K562 (cell line): Measurements from ENCODE around the gene PPY. TPM values are rescaled to one million over a fixed set of nuclear protein-coding genes. Genes with fewer than 3 reads are reported as not detected.

Experiments
- ARID3B ChIP-seq: fragments of 250-450 bp; sonication (Bioruptor Pico); IDR thresholded peaks from 2 replicates; pipeline ENCODE4 v1.4.0; 2020; ENCODE audit warnings: borderline replicate concordance
- ATF2 ChIP-seq: sonication (generic); formaldehyde crosslinking; IDR thresholded peaks from 2 replicates; pipeline ENCODE4 v1.8.1; 2022; ENCODE audit warnings: missing genetic modification reagents
- COPS2 ChIP-seq: fragments of 450-650 bp; conservative IDR thresholded peaks from 2 replicates; pipeline ENCODE4 v1.6.1; 2016; ENCODE audit warnings: mild to moderate bottlenecking, moderate library complexity
- CREBBP ChIP-seq: IDR thresholded peaks from one replicate; pipeline ENCODE4 v1.6.1; 2012; ENCODE audit warnings: low read depth, mild to moderate bottlenecking, control low read depth, inconsistent platforms, low read length
- EP300 ChIP-seq: IDR thresholded peaks from 2 replicates; pipeline ENCODE4 v1.6.1; 2012; ENCODE audit warnings: low read length, improper control_type of control experiment
- ERF ChIP-seq: fragments of 450-650 bp; formaldehyde crosslinking; IDR thresholded peaks from 2 replicates; pipeline ENCODE4 v1.4.0; 2020; ENCODE audit warnings: mild to moderate bottlenecking, mixed read lengths
- HMGXB4 ChIP-seq: sonication (generic); formaldehyde crosslinking; IDR thresholded peaks from 2 replicates; pipeline ENCODE4 v1.8.1; 2023; ENCODE audit warnings: mild to moderate bottlenecking, missing genetic modification reagents
- HNRNPLL ChIP-seq: fragments of 200-400 bp; formaldehyde crosslinking; IDR thresholded peaks from 2 replicates; pipeline ENCODE4 v1.6.1; 2017; ENCODE audit warnings: low read length, low read depth, mild to moderate bottlenecking; ENCODE audit not compliant: poor library complexity, severe bottlenecking
- MAFF ChIP-seq: IDR thresholded peaks from 2 replicates; pipeline ENCODE4 v1.6.1; 2012; ENCODE audit warnings: low read length, improper control_type of control experiment
- MLX ChIP-seq, 2 experiments: fragments of 450-650 bp in 1 of 2; sonication (generic) in 1 of 2; formaldehyde crosslinking; conservative IDR thresholded peaks; 2 replicates each; pipeline versions ENCODE4 v1.4.0 to v1.8.1; 2020 to 2022; ENCODE audit warnings: mild to moderate bottlenecking in 1 of 2, missing genetic modification reagents in 1 of 2
- NFATC3 ChIP-seq: fragments of 450-650 bp; IDR thresholded peaks from 2 replicates; pipeline ENCODE4 v1.6.1; 2017; ENCODE audit warnings: mild to moderate bottlenecking
- PHF20 ChIP-seq: fragments of 450-650 bp; IDR thresholded peaks from 2 replicates; pipeline ENCODE4 v1.6.1; 2018; ENCODE audit not compliant: partially characterized antibody
- POLR2G ChIP-seq: fragments of 200-400 bp; formaldehyde crosslinking; IDR thresholded peaks from 2 replicates; pipeline ENCODE4 v1.6.1; 2017; ENCODE audit warnings: low read depth, mild to moderate bottlenecking, antibody characterized with exemption, low read length, moderate library complexity
- RFX7 ChIP-seq: fragments of 250-450 bp; sonication (Bioruptor Pico); IDR thresholded peaks from 2 replicates; pipeline ENCODE4 v1.5.1; 2021; ENCODE audit warnings: mild to moderate bottlenecking
- SIN3A ChIP-seq, 2 experiments: fragments of 150-350 bp in 1 of 2; IDR thresholded peaks; 2 replicates each; pipeline ENCODE4 v1.6.1; 2011 to 2016; ENCODE audit warnings: borderline replicate concordance in 2 of 2, low read depth in 2 of 2, low read length in 2 of 2, mild to moderate bottlenecking in 2 of 2, moderate library complexity in 2 of 2; ENCODE audit not compliant: control insufficient read depth in 1 of 2
- SMARCB1 ChIP-seq: IDR thresholded peaks from 2 replicates; pipeline ENCODE4 v1.6.1; 2011; ENCODE audit warnings: improper control_type of control experiment, low read depth; ENCODE audit not compliant: insufficient read length
- TRIM24 ChIP-seq, 2 experiments: fragments of 450-650 bp; IDR thresholded peaks; 2 replicates each; pipeline ENCODE4 v1.6.1; 2016
- polyA plus RNA-seq, 8 experiments: library from polyadenylated mRNA; depleted of rRNA in 4 of 8; stranded (reverse) in 5 of 8; unstranded in 3 of 8; fragments of >200 nt; fragmentation: Nextera tagmentation in 2 of 8; fragmentation: Illumina TruSeq in 1 of 8; extraction: Ambion mirVana in 2 of 8; extraction: Trizol in 1 of 8; gene quantifications; 2 replicates each; pipeline versions ENCODE4 v1.2.1 to v1.2.3, GENCODE V29; 2011 to 2014; ENCODE audit warnings: inconsistent platforms in 1 of 8, missing spikeins in 1 of 8
- total RNA-seq, 7 experiments: library from RNA; depleted of rRNA in 6 of 7; stranded (reverse); fragments of >200 nt in 6 of 7; fragmentation: Illumina TruSeq in 2 of 7; extraction: Trizol in 2 of 7; gene quantifications; 2 replicates each; pipeline versions ENCODE4 v1.2.1 to v1.2.3, GENCODE V29; 2011 to 2021; ENCODE audit warnings: low replicate concordance in 1 of 7
- TF ChIP-seq, protein P1 (sequence below): IDR thresholded peaks from 2 replicates; pipeline ENCODE4 v1.6.1; 2011; ENCODE audit not compliant: insufficient read length; ENCODE audit errors: extremely low read depth
- TF ChIP-seq, protein P2 (sequence below), 2 experiments: IDR thresholded peaks; 2 replicates each; pipeline ENCODE4 v1.6.1; 2011; ENCODE audit warnings: borderline replicate concordance in 1 of 2, control low read depth in 1 of 2, low read depth in 1 of 2, low read length in 1 of 2, mild to moderate bottlenecking in 1 of 2, mixed read lengths in 1 of 2, moderate library complexity in 1 of 2; ENCODE audit not compliant: insufficient read depth in 1 of 2, insufficient read length in 1 of 2, poor library complexity in 1 of 2, severe bottlenecking in 1 of 2; ENCODE audit errors: extremely low read depth in 1 of 2

PPY gene
- total and polyA plus RNA-seq, 9 of the 15 experiments (the other 6 are each of a cell fraction or from before 2014, with no cell fraction given), result not detected

DNA sequence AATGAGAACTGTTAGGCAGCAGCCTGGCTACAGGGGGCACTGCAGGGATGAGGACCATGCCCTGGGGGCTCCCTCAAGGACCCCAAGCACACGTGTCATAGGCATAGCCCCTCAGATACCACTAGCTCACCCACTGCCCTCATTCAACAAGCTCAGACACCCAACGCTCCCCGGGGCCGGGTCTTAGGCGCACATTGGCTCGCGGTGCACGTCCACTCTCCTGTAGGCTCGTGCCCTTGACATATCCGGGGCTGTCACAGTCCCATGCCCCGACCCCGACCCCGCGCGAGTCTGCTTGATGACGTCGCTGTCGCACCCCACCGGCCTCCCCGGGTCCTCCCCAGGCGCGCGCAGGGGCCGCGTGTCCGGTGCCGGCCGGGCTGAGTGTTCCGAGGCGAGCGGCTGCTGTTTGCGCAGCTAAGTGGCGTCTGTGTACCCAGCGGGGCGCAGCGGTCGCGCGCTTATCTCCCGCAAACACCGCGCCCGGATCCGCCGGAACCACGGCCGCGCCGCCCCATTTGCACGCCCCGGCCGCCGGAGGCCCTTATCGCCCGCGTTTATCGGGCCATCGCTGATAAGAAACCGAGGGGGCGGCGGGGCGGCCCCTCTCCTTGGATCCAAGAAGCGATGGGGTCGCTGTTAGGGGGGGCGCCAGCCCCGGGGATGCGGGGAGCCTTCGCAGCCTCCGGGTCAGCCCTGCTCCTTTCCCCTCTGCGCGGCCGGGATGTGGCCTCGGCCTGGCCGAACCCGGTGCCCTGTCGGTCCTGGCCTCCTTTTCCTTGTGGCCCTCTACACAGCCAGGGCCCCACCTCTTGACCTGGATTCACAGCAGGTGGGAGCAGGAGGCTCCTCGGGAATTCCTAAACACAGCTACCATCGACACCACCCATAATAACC is 41.5 kb upstream of the PPY start (continued):
- peak; percentile 85 for TF ChIP-seq POLR2G
- peak; percentile 33; the same call in 1 of the 2 replicates for TF ChIP-seq EP300
- no peak for TF ChIP-seq SMARCB1
- peak; percentile 94 for TF ChIP-seq HNRNPLL
- TF ChIP-seq, protein P1, sequence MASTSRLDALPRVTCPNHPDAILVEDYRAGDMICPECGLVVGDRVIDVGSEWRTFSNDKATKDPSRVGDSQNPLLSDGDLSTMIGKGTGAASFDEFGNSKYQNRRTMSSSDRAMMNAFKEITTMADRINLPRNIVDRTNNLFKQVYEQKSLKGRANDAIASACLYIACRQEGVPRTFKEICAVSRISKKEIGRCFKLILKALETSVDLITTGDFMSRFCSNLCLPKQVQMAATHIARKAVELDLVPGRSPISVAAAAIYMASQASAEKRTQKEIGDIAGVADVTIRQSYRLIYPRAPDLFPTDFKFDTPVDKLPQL, result no peak
- TF ChIP-seq MAFF, result no peak
- TF ChIP-seq PHF20, result peak; percentile 74
- TF ChIP-seq, protein P2, sequence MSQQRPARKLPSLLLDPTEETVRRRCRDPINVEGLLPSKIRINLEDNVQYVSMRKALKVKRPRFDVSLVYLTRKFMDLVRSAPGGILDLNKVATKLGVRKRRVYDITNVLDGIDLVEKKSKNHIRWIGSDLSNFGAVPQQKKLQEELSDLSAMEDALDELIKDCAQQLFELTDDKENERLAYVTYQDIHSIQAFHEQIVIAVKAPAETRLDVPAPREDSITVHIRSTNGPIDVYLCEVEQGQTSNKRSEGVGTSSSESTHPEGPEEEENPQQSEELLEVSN (IDR thresholded peaks at IDR 0.05; ENCODE audit: borderline replicate concordance in 1 of 2, extremely low read depth in 1 of 2, insufficient read depth in 1 of 2, insufficient read length in 1 of 2, low read depth in 1 of 2, low read length in 1 of 2, poor library complexity in 1 of 2, severe bottlenecking in 1 of 2), result peak in 1 of 2 experiments; percentile 85
- no peak for TF ChIP-seq RFX7 (CRISPR knock-in tag)
- TF ChIP-seq MLX (CRISPR knock-in tag; conservative IDR thresholded peaks at IDR 0.05), result no peak
- TF ChIP-seq ATF2 (CRISPR knock-in tag), result no peak
- TF ChIP-seq NFATC3, result no peak
- peak in 1 of 2 experiments; percentile 25; a peak in 1 of 4 replicates for TF ChIP-seq SIN3A (IDR thresholded peaks at IDR 0.05; ENCODE audit: borderline replicate concordance in 2 of 2, control insufficient read depth in 1 of 2, low read depth in 2 of 2, low read length in 2 of 2)
- TF ChIP-seq ARID3B (CRISPR knock-in tag), result no peak
- no peak for TF ChIP-seq ERF (CRISPR knock-in tag)
- no peak for TF ChIP-seq CREBBP
- TF ChIP-seq COPS2, result no peak
- no peak for TF ChIP-seq HMGXB4 (CRISPR knock-in tag)
- TF ChIP-seq TRIM24 (IDR thresholded peaks at IDR 0.05), result peak in 1 of 2 experiments; percentile 53; a peak in 2 of 4 replicates
